AG09309 (cell line): ENCODE results near the gene UAP1.
"Not testable (repeated sequence)": the region's sequence is repeated elsewhere in the genome, so short reads cannot be mapped to it uniquely, and the experiment has no call there.

Experiments used
- DNase-seq: peaks from one replicate; pipeline ENCODE4 v3.0.0-alpha.2; 2010; ENCODE audit warnings: low read depth
- H3K4me3 ChIP-seq: 2 replicates; pipeline ENCODE4 v1.5.1; 2011; ENCODE audit warnings: mild to moderate bottlenecking, low read depth, low read length, moderate library complexity; ENCODE audit not compliant: control insufficient read depth
- TF ChIP-seq, protein P1 (sequence below): IDR thresholded peaks from 2 replicates; pipeline ENCODE4 v1.5.1; 2011; ENCODE audit warnings: mild to moderate bottlenecking, low read depth, low read length, inconsistent platforms; ENCODE audit not compliant: insufficient read depth, control insufficient read depth; ENCODE audit errors: missing control alignments

UAP1 gene

DNA sequence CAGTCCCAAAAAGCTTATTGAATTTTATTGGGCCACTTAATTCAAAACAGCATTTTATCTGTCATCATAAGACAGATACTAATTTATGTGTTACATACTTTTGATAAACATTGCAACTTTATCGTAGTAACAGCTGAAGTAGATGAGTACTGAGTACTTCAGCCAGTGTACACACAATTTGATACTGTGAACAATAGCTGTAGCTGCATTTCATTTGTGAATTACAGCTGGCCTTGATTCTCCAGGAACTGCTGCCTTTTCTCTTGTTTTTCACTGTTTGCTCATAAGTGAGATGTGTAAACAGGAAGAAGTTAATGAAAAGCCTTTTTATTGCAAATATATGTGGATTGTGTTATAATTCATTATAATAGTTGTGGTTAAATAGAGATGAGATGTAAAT, 10.2 kb downstream of the UAP1 start:
- no peak for DNase-seq
- TF ChIP-seq, protein P1, sequence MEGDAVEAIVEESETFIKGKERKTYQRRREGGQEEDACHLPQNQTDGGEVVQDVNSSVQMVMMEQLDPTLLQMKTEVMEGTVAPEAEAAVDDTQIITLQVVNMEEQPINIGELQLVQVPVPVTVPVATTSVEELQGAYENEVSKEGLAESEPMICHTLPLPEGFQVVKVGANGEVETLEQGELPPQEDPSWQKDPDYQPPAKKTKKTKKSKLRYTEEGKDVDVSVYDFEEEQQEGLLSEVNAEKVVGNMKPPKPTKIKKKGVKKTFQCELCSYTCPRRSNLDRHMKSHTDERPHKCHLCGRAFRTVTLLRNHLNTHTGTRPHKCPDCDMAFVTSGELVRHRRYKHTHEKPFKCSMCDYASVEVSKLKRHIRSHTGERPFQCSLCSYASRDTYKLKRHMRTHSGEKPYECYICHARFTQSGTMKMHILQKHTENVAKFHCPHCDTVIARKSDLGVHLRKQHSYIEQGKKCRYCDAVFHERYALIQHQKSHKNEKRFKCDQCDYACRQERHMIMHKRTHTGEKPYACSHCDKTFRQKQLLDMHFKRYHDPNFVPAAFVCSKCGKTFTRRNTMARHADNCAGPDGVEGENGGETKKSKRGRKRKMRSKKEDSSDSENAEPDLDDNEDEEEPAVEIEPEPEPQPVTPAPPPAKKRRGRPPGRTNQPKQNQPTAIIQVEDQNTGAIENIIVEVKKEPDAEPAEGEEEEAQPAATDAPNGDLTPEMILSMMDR = no peak
- no peak overlapping the region for H3K4me3 ChIP-seq

DNA sequence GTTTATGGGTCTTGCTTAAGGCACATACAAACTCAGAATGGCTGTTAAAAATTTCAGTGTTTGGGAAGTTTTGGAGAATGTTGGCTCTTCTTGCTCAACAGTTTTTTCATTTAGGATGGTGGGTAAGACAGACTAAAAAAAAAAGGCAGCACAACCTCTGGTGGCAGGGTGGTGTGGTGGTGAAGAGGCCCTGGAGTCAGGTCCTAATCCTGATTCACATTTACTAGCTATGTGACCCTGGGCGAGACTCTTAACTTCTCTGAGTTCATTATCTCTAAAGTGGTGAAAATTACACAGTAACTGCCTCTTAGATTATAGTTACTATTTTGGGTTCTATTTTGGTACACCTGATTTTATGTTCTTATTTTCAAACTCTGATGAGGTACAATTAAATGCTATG, 11.6 kb downstream of the UAP1 start:
- TF ChIP-seq, protein P1 = no peak
- no peak overlapping the region for H3K4me3 ChIP-seq
- no peak for DNase-seq

DNA sequence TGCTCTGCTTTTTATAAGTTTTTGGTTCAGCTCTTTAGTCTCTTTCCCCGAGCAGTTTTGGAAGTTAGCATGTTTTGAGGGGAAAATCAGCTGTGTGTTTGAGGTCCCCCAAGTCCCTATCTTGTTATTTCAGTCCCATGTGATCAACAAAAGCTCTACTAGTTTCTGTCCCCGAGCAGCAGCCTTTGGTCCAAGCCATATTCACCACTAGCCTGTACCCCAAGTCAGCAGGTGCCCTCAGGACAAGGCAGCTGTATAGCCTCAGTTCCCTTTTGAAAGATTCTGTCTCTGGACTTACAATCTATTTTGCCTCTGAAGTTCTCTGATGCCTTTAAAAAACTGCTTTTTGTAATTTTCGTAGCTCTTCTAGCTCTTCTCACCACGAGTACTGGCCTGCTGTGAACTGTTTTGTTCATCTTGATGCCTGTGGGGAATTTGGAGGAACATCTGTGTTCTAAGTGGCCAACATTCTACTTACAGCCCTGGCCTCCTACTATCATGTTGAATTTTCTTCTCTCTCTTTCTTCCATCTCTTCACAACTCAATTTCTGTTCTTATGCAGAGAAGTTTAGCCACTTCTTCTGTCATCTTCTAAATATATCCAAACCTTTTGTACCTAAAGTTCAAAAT, 16.7 kb downstream of the UAP1 start:
- TF ChIP-seq, protein P1 = no peak
- no peak overlapping the region for H3K4me3 ChIP-seq
- DNase-seq = no peak

DNA sequence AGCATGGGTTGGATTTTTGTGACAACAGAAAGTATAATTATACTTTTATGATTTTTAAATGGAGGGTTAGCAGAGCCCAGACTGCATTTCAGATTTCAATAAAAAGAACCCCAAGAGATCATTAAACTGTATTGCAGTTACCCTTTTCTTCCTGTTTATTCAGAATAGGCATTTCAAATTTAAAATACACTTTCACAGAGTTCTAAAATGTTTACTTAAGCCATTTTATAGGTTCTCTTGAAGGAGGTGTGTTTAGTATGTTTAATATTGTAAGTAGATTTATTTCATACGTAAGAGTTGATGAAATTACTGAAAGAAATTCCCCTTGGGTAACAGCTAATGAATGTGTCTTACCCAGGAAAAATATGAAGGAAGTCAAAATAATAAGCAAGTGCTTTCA, 17.4 kb downstream of the UAP1 start:
- DNase-seq = no peak
- TF ChIP-seq, protein P1 = no peak
- no peak overlapping the region for H3K4me3 ChIP-seq

DNA sequence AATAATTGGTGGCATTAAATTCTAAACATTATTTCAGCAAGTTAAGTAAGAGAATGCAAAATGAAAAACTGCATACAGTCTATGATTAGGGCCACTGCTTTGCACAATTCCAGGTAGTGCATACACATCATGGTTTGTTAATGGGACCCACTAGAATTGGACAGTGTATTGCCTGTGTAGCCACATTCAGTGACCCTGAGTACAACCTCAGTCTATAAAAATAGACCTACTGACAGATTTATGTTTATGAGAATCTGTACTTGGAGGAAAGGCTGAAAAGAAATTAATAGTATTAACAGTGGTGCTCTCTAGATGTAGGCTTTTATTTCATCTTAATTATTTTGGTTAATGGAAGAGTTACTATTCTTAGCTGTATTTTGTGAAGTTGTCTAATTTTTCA, 18.8 kb downstream of the UAP1 start:
- TF ChIP-seq, protein P1 = no peak
- DNase-seq = no peak
- no peak overlapping the region for H3K4me3 ChIP-seq

DNA sequence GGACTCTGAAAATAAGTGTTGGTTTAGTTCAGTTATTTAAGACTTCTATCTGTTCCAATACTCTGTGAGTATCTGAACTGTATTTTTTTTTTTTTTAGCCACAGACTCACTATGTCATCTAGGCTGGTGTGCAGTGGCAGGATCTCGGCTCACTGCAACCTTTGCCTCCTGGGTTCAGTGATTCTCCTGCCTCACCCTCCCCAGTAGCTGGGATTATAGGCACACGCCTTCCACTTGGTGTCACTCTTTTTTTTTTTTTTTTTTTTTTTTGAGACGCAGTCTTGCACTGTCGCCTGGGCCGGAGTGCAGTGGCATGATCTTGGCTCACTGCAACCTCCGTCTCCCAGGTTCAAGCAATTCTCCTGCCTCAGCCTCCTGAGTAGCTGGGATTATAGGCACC, 21.4 kb downstream of the UAP1 start:
- not testable (repeated sequence) for DNase-seq

DNA sequence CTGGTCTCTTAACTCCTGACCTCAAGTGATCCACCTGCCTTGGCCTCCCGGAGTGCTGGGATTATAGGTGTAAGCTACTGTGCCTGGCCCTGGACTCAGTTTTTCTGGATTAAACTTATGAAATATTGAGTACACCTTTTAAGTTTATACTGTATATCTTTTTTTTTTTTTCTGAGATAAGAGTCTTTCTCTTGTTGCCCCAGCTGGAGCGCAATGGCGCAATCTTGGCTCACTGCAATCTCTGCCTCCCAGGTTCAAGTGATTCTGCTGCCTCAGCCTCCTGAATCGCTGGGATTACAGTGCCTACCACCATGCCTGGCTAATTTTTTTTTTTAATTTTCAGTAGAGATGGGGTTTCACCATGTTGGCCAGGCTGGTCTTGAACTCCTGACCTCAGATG, 23.6 kb downstream of the UAP1 start:
- not testable (repeated sequence) for DNase-seq, H3K4me3 ChIP-seq

More for the DNA sequence above, 21.4 kb downstream of the UAP1 start:
- H3K4me3 ChIP-seq = not testable (repeated sequence)

DNA sequence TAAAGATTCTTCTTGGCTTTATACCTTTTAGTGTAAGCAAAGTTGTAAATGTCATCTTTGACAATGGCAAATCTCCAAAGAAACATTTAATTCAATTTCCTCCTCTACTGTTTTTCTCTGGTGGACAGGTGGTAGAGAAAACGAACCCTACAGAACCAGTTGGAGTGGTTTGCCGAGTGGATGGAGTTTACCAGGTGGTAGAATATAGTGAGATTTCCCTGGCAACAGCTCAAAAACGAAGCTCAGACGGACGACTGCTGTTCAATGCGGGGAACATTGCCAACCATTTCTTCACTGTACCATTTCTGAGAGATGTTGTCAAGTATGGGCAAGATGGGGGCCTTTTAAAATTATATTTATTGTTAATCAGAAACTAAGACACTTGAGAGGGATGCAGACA, 25.8 kb downstream of the UAP1 start:
- no peak for DNase-seq

More for the DNA sequence above, 25.8 kb downstream of the UAP1 start:
- H3K4me3 ChIP-seq = no peak overlapping the region
- TF ChIP-seq, protein P1 = no peak
